ENCODE measurements around the gene GHR.

DNA sequence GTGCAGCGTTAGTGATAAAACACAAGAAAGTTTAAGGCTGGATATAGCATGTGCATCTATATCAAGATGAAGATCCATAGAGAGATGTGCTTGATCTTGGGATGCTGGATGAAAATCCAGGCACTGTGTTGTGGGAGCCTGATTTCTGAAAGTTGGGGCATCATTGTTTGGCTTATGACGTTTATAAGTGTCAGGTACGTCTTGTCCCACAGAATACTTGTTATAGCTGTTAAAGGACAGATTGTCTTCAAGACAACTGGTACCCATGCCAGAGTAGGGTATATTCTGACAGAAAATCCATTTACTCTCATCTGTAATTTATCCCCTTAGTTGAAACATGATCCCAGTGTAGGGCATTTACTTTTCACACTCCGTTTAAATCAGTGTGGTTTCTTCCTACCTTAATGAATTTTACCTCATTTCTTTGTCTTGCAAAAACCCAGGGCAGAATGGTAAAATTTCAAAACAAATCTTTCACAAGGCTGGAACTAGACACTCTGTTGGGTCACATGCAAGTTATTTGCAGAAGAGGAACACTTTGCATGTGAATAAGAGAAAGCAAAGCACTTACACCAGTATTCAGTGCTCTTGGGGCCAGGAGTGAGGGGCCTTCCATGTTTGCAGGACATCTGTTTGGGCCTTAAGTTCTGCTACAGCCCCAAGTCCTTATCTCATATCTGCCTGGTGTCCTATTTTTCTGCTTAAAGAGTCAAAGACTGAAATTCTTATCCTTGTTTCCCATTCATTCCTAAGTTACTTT lies 73.3 kb downstream of the GHR start:
- TF ChIP-seq ZNF274 (IDR thresholded peaks at IDR 0.05; ENCODE audit: insufficient read depth, insufficient read length) = no peak
- TF ChIP-seq RFX5 (IDR thresholded peaks at IDR 0.05; ENCODE audit: low read depth, low read length) = no peak
- TF ChIP-seq POLR2AphosphoS2 (IDR thresholded peaks at IDR 0.05; ENCODE audit: low read depth, low read length) = no peak
- TF ChIP-seq POLR2A (IDR thresholded peaks at IDR 0.05; ENCODE audit: low read depth, low read length) = no peak
- no peak for TF ChIP-seq FOXM1 (IDR thresholded peaks at IDR 0.05; ENCODE audit: low read depth, low read length)
- TF ChIP-seq MEF2A (IDR thresholded peaks at IDR 0.05; ENCODE audit: insufficient read depth, low read depth, low read length) = no peak
- TF ChIP-seq YBX1 (IDR thresholded peaks at IDR 0.05) = no peak
- TF ChIP-seq, protein P1, sequence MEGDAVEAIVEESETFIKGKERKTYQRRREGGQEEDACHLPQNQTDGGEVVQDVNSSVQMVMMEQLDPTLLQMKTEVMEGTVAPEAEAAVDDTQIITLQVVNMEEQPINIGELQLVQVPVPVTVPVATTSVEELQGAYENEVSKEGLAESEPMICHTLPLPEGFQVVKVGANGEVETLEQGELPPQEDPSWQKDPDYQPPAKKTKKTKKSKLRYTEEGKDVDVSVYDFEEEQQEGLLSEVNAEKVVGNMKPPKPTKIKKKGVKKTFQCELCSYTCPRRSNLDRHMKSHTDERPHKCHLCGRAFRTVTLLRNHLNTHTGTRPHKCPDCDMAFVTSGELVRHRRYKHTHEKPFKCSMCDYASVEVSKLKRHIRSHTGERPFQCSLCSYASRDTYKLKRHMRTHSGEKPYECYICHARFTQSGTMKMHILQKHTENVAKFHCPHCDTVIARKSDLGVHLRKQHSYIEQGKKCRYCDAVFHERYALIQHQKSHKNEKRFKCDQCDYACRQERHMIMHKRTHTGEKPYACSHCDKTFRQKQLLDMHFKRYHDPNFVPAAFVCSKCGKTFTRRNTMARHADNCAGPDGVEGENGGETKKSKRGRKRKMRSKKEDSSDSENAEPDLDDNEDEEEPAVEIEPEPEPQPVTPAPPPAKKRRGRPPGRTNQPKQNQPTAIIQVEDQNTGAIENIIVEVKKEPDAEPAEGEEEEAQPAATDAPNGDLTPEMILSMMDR (IDR thresholded peaks at IDR 0.05 in 2 of 3, conservative IDR thresholded peaks at IDR 0.05 in 1 of 3; ENCODE audit: control insufficient read depth in 2 of 3, extremely low read depth in 1 of 3, insufficient read depth in 1 of 3, low read depth in 3 of 3, low read length in 3 of 3) = no peak
- TF ChIP-seq FOXK2 (IDR thresholded peaks at IDR 0.05) = no peak
- TF ChIP-seq SIN3A (IDR thresholded peaks at IDR 0.05; ENCODE audit: low read depth, low read length) = no peak

Data from GM12878 (cell line).